Stomach (tissue), 4 donors: ENCODE measurements around the gene RNF175.

Source experiments
- POLR2A ChIP-seq, 4 donors: fragments of 450-650 bp; IDR thresholded peaks; one replicate each; pipeline ENCODE4 v1.6.1; 2016; ENCODE audit warnings: antibody characterized with exemption in 4 of 4, control low read depth in 2 of 4, mild to moderate bottlenecking in 1 of 4, moderate library complexity in 1 of 4
- TF ChIP-seq, protein P1 (sequence below), 7 experiments: fragments of 450-650 bp in 4 of 7; fragments of 200-600 bp in 3 of 7; sonication (generic) in 3 of 7; IDR thresholded peaks; one replicate each; pipeline ENCODE4 v1.5.1; 2016 to 2019; ENCODE audit warnings: antibody characterized with exemption in 7 of 7, control low read depth in 2 of 7, mild to moderate bottlenecking in 1 of 7

DNA sequence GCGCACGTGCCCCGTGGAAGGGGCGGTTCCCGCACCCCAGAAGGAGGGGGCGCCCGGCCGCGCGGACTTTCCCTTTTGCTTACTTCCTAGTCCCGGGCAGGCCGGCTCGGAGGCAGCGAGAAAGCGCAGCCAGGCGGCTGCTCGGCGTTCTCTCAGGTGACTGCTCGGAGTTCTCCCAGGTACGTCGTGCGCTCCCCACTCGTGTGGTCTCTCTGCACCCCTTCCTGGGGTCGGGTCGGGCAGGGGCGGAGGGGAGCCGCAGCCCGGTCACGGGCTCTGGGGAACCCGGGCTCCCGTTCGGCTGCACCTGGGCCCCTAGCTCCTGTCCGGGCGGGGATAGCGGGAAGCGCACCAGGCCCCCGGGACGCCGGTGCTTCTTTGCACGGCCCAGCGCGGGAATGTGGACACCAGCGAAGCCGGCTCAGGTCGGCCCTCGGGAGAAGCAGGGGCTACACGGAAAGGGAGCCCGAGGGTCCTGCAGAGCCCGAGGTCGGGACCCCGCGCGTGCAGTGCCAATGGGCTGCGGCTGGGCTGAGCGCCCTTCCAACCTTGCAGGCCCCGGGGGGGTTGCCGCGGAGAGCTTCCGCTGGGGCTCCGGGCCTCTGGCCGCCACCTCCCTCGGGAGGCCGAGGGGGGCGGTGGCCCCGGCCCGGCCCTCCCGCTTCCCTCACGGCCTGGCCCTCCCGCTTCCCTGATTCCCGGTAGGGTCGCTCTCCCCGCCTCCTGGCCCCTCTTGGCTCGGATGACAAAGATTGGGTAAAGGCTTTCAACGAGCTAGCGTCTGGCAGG lies 75.4 kb downstream of the RNF175 start, which contains the start of gene TLR2:
- TF ChIP-seq, protein P1, sequence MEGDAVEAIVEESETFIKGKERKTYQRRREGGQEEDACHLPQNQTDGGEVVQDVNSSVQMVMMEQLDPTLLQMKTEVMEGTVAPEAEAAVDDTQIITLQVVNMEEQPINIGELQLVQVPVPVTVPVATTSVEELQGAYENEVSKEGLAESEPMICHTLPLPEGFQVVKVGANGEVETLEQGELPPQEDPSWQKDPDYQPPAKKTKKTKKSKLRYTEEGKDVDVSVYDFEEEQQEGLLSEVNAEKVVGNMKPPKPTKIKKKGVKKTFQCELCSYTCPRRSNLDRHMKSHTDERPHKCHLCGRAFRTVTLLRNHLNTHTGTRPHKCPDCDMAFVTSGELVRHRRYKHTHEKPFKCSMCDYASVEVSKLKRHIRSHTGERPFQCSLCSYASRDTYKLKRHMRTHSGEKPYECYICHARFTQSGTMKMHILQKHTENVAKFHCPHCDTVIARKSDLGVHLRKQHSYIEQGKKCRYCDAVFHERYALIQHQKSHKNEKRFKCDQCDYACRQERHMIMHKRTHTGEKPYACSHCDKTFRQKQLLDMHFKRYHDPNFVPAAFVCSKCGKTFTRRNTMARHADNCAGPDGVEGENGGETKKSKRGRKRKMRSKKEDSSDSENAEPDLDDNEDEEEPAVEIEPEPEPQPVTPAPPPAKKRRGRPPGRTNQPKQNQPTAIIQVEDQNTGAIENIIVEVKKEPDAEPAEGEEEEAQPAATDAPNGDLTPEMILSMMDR (IDR thresholded peaks at IDR 0.05): no peak
- no peak for TF ChIP-seq POLR2A (IDR thresholded peaks at IDR 0.05)
